CD4-positive, alpha-beta T cell treated with Interleukin-6 for 4 hours (primary cell): ENCODE measurements around the gene SOBP.

ENCODE experiments used
- DNase-seq: peaks from one replicate; pipeline ENCODE4 v3.0.0-alpha.2; 2020; ENCODE audit warnings: mixed read lengths

SOBP gene

GRCh38 chr6:107590378-107590777 lies 100.5 kb downstream of the SOBP start:
- no peak for DNase-seq

- no peak for DNase-seq
Measured at GRCh38 chr6:107591346-107591745, 101.4 kb downstream of the SOBP start.

GRCh38 chr6:107592806-107593205 lies 102.9 kb downstream of the SOBP start:
- no peak for DNase-seq

DNA sequence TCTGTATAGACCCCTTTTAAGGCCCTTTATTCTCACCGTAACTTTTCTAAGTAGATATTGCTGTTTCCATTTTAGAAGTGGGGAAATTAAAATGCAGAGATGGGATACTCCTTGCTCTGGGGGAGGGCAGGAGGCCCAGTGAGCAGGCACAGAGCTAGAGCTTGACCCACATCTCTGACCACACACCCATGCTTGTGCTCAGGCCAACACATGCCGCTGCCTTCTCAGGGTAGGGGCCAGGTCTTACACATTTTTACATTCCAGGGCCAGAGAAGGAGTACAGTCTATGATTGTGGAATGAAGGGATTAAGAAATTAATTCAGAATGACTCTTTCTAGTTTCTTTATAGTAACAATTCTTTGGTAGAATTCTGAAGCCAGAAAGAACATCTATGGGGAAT lies 104.8 kb downstream of the SOBP start:
- DNase-seq = no peak

DNA sequence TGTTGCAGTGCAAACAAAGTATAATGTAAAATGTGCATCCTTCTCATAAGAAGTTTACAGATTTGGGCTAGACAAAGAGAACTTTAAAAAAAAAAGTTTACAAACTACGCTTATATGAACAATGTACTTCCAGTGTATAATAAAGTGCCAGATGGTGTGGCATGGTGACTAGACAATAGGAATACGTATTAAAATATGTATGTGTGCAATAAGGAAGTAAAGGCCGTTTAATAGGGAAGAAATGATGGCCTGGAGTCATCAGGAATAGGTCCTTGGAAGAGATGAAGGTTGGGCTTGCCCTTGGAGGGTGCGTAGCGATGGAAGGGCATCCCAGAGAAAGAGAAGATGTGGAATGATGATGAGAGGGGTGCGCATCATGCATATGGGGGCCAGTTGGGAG lies 108.2 kb downstream of the SOBP start:
- no peak for DNase-seq

DNA sequence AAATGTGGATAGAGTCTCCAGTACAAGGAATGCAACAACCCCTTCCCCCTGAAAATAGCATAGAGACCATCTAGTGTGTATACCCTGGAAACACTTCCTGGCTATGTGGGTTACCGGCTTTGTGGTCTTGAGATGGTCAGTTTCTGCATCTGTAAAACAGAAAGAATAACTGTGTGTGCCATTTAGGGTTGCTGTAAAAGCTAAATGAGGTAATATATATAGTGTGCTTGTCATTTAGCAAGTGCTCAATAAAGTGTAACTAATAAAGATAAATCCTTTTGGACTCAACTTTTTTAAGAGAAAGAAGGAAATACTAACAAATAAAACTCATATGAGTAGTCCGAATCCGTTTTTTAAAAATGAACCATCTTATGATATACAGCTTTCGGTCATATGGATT lies 109.1 kb downstream of the SOBP start:
- no peak for DNase-seq

DNA sequence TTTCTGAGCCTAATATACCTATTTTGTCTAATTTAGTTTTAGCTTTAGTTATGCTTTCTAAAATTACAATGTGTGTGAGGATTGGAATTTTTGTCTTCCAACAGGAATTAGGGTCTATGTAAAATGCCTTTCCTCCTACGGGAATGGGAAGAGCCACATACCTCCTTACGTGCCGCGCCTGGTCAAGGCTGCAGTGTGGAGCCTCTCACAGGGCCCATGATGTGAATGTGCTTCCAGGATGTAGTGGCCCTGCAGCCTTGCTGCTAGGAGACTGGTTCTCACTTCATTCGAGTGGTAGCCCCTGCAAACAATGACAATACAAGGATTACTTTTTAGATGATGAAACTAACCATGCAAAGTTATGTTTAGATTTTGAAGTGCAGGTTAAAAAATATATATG lies 110.2 kb downstream of the SOBP start:
- no peak for DNase-seq

DNA sequence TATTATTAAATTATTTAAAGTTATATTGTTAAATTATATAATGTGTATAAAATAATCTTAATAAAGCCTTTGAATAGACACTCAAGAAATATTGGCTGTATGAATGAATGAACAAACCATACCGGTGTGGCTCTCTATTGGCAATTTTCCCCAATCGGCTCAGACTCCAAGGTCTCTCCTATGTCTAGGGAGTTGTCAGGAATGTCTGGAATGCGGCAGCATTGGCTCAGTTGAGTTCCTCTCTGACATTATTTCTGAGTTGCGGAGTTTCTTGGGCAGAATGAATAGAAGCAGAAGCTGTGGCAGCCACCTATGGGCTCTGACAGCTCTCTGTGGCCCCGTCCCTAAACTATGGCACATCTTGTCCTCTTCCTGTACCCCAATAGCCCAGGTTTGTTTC lies 111.0 kb downstream of the SOBP start:
- DNase-seq = no peak

GRCh38 chr6:107601406-107601805 lies 111.5 kb downstream of the SOBP start:
- no peak for DNase-seq

- no peak for DNase-seq
Measured at GRCh38 chr6:107602321-107603005, 112.5 kb downstream of the SOBP start.

DNA sequence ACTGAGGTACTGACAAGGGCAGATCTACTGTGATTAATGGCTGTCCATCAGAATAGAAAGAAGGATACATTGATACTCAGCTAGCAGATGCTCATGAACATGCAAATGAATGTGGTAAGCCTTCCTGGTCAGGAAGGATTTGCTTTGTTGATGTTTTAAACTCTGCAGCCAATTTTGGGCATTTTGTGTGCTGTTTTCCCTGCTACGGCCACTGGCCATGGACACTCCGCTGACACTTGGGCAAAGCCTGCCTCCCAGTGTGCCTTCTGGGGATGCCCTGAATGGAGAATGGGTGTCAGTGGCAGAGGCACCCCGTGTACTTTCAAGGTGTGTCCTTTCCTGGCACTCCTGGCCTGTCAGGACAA lies 113.1 kb downstream of the SOBP start:
- no peak for DNase-seq

DNA sequence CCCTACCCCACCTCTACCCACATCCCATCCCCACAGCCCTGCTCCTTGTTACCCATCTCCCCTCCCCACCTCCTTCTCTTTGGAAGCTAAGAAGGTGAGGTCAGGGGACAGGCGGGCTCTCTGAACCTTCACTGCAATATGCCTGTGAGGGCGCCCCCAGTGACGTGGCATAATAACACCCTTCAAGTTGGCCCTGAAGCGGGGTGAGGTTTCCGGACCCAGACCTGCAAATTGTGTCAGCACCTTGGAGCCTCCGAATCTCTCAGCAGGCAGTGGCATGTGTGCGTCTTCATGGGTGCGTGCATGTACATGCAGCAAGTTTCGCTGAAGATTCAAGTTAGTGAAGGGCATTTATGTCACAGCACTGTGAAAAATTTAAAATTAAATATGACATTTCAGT lies 114.6 kb downstream of the SOBP start:
- DNase-seq = no peak

DNA sequence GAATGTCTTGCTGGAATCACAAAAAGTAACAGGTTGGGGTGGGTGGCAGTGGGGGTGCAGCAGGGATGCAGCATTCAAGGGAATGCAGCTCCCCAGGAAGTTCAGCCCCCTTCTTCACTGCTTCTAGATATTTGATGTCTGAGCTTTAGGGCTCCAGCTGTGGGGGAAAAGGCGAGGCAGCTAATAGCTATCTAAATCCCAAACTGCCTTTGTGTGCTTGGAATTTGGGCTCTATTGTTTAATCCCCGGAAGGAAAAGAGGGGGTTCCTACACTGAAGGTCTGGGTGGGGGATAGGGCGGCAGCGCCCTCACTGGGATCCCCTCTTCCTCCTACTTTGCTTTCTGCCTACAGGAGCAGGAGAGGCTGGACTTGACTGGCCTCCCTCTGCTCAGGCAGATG lies 116.5 kb downstream of the SOBP start:
- DNase-seq = no peak

DNA sequence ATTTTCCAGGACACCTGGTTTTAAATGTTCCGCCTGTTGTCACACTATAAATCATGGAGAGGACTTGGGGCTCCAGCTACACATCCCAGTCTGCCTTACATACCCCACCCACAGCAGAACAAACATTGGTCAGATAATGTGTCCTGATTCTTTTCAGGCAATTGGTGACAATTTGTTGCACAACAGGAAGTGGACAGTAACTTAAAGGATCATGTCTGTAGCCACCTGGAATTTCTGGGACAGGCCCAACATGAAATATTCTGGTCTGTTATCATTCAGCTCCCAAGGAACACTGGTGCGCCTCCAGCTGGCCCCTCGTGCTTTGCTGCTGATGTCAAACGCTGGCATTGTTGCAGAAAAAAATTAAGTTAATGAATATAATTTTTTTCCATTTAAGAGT lies 117.2 kb downstream of the SOBP start:
- no peak for DNase-seq

- no peak for DNase-seq
Measured at GRCh38 chr6:107611094-107611810, 121.3 kb downstream of the SOBP start.

GRCh38 chr6:107612762-107613415 lies 123.0 kb downstream of the SOBP start:
- no peak for DNase-seq

DNA sequence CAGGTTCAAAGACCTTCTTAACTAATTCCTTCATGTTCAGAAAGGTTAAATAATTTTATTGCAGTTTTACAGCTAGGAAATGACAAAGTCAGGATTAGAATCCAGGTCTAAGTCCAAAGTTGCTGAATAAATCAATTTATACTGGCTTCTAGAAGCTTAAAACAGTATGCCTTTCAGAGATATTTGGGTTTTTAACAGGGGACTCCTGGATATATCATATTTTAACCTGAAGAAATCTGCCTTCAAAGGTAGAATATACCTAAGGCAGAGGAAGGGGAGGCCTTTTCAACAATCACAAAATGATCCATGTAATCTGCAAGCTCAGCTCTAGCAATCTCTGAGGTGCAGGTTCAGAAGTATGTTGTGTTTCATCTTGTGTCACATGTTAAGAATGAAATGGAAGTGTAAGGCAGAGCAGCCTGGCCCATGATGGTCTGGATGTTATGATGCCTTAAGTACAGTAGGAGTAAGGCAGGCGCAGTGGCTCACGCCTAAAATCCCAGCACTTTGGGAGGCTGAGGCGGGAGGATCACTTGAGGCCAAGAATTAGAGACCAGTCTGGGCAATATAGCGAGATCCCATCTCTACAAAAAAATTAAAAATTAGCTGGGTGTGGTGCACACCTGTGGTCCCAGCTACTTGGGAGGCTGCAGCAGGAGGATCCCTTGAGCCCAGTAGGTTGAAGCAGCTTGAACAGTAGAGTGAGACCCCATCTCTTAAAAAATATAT lies 123.9 kb downstream of the SOBP start:
- no peak for DNase-seq

- DNase-seq = no peak
Measured at GRCh38 chr6:107614828-107615227, 124.9 kb downstream of the SOBP start.

DNA sequence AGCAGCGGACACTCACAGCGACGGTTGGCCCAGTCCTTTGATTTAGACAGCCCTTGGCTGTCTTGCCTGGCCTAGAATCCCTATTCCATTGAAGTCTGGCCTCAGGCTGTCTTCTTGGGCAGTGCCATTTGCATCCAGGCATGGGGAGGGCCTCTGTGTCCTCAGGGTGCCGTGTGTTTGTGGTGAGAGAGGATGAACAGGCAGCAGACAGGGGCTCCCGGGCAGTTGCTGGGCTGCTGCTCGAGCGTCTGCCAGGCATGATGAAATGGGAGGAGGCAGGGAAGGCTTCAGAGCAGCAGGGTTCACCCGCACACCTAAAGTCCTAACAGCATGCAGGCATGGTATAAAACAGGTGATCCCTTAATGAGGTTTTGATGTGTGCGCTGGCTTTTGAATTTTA lies 126.9 kb downstream of the SOBP start:
- DNase-seq = no peak

GRCh38 chr6:107617341-107617932 lies 127.5 kb downstream of the SOBP start:
- no peak for DNase-seq

DNA sequence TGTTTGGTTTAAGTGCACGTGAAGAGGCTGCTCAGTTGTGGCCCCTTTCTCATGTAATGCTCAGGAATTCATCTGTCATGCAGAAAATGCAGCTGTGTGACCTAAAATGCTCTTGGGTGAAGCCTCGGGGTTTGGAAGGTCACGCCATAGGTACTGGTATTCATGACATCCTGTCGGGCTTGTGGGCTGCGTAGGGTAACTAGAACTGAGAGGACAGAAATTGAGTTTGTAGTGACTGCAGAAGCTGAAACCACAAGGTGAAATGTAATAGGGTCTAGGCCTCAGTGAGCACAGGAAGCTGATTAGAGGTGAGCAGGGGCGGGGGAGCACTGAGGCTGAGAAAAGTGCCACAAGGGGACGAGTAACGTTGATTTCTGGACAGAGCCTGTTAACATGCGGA lies 128.8 kb downstream of the SOBP start:
- peak; percentile 50 for DNase-seq

- no peak for DNase-seq
Measured at GRCh38 chr6:107620732-107621131, 130.8 kb downstream of the SOBP start.

DNA sequence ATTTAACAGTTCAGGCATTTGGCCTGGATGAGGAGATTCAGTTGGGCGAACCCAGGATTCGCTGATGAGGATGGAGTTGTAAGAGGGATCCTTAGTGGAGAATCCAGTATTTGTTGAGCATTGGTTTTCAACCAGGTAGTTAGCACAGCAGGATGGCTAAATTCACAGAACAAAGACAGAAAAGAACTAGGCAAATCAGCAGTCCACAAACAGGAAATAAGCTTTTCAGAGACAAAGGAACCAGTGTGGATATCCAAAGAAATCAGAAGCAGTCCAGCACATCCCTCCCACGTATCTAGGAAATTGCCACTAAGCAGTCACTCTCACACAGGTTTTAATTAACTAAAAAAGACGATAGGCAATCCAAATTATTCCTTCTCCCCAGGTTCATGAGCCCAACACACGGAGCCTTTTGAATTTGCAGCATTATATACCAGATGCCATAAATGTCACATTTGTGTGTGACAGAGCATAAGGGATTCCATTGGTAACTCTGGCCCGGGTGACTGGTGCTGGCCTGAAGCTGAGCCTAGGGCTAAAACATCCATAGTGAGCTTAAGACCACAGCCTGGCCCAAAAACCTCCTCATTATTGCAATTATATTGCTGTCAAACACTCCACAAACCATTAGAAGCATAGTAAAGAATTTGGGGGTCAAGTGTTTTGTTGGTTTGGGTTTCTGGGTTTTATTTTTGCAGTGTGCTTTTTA lies 131.5 kb downstream of the SOBP start:
- no peak for DNase-seq
